ENCODE results near the gene NPR3.

DNA sequence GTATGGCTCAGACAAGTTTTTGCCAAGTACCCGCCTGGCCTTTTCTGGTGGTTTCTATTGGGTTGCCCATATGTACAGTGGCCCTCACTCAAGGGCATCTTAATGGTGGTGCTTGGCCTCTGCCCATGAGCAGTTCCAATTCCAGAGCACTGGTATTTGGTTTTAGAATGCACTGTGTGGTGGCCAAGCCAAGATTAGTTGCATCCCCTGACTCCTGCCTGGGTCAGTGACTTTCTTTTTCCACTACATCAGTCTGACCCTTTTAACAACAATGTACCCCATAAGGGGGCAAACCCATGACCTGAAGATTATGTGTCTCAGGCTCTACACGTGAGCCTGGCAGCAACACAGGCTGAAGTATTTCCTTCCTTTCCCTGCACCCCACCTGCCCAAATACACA, 34.2 kb downstream of the NPR3 start:
- TF ChIP-seq, protein P1, sequence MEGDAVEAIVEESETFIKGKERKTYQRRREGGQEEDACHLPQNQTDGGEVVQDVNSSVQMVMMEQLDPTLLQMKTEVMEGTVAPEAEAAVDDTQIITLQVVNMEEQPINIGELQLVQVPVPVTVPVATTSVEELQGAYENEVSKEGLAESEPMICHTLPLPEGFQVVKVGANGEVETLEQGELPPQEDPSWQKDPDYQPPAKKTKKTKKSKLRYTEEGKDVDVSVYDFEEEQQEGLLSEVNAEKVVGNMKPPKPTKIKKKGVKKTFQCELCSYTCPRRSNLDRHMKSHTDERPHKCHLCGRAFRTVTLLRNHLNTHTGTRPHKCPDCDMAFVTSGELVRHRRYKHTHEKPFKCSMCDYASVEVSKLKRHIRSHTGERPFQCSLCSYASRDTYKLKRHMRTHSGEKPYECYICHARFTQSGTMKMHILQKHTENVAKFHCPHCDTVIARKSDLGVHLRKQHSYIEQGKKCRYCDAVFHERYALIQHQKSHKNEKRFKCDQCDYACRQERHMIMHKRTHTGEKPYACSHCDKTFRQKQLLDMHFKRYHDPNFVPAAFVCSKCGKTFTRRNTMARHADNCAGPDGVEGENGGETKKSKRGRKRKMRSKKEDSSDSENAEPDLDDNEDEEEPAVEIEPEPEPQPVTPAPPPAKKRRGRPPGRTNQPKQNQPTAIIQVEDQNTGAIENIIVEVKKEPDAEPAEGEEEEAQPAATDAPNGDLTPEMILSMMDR (IDR thresholded peaks at IDR 0.05) = no peak
- TF ChIP-seq POLR2A (IDR thresholded peaks at IDR 0.05) (no peak), EP300 (IDR thresholded peaks at IDR 0.05) (no peak)

All from ovary (tissue), 3 donors.